ENCODE results near the gene CIAO3.

GRCh38 chr16:790086-790485 is 49.3 kb upstream of the CIAO3 start:
- TF ChIP-seq SIN3A (IDR thresholded peaks at IDR 0.05; ENCODE audit: low read depth) (no peak), SP1 (IDR thresholded peaks at IDR 0.05; ENCODE audit: low read depth) (no peak), EZH2phosphoT487 (IDR thresholded peaks at IDR 0.05; ENCODE audit: borderline replicate concordance) (no peak), POLR2A (IDR thresholded peaks at IDR 0.05; ENCODE audit: borderline replicate concordance, extremely low read depth, insufficient read depth, insufficient read length) (no peak)
- TF ChIP-seq, protein P1, sequence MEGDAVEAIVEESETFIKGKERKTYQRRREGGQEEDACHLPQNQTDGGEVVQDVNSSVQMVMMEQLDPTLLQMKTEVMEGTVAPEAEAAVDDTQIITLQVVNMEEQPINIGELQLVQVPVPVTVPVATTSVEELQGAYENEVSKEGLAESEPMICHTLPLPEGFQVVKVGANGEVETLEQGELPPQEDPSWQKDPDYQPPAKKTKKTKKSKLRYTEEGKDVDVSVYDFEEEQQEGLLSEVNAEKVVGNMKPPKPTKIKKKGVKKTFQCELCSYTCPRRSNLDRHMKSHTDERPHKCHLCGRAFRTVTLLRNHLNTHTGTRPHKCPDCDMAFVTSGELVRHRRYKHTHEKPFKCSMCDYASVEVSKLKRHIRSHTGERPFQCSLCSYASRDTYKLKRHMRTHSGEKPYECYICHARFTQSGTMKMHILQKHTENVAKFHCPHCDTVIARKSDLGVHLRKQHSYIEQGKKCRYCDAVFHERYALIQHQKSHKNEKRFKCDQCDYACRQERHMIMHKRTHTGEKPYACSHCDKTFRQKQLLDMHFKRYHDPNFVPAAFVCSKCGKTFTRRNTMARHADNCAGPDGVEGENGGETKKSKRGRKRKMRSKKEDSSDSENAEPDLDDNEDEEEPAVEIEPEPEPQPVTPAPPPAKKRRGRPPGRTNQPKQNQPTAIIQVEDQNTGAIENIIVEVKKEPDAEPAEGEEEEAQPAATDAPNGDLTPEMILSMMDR (IDR thresholded peaks at IDR 0.05 in 2 of 3, conservative IDR thresholded peaks at IDR 0.05 in 1 of 3; ENCODE audit: borderline replicate concordance in 1 of 3, insufficient read depth in 1 of 3, low read depth in 2 of 3, low read length in 2 of 3): no peak
